Medulla oblongata (tissue), 1 donor: Measurements from ENCODE around the gene BHLHE23.

ENCODE experiments used
- DNase-seq: peaks from one replicate; pipeline ENCODE4 v3.0.0-alpha.2; 2015; ENCODE audit errors: extremely low spot score

Gene BHLHE23

GRCh38 chr20:63025534-63026331 lies 19.0 kb upstream of the BHLHE23 start:
- no peak for DNase-seq

- no peak for DNase-seq
Observed at GRCh38 chr20:63024573-63025392, 18.0 kb upstream of the BHLHE23 start.

- DNase-seq = no peak
Observed at GRCh38 chr20:63023936-63024571, 17.3 kb upstream of the BHLHE23 start.

GRCh38 chr20:63023071-63023935 lies 16.5 kb upstream of the BHLHE23 start:
- no peak for DNase-seq

GRCh38 chr20:63022501-63022900 lies 15.7 kb upstream of the BHLHE23 start:
- DNase-seq = no peak

GRCh38 chr20:63021356-63022321 lies 14.9 kb upstream of the BHLHE23 start:
- no peak for DNase-seq

GRCh38 chr20:63020681-63021080 lies 13.9 kb upstream of the BHLHE23 start:
- DNase-seq = no peak

- DNase-seq = no peak
Observed at GRCh38 chr20:63017826-63018411, 11.2 kb upstream of the BHLHE23 start.

- DNase-seq = no peak
Observed at GRCh38 chr20:63017076-63017825, 10.5 kb upstream of the BHLHE23 start.

- no peak for DNase-seq
Observed at GRCh38 chr20:63016514-63017075, 9.8 kb upstream of the BHLHE23 start.

- DNase-seq = no peak
Observed at GRCh38 chr20:63015662-63016361, 9.0 kb upstream of the BHLHE23 start.

GRCh38 chr20:63015147-63015661 lies 8.4 kb upstream of the BHLHE23 start:
- DNase-seq = no peak

GRCh38 chr20:63014710-63015109 lies 7.9 kb upstream of the BHLHE23 start:
- DNase-seq = no peak

GRCh38 chr20:63014287-63014686 lies 7.5 kb upstream of the BHLHE23 start:
- no peak for DNase-seq

GRCh38 chr20:63013207-63013606 lies 6.4 kb upstream of the BHLHE23 start:
- DNase-seq = no peak

- no peak for DNase-seq
Observed at GRCh38 chr20:63011798-63012197, 5.0 kb upstream of the BHLHE23 start.

- DNase-seq = no peak
Observed at GRCh38 chr20:63009988-63010769, 3.4 kb upstream of the BHLHE23 start.
